GM18951 (cell line): ENCODE data around the gene MSRB2.

ENCODE experiments used
- POLR2A ChIP-seq: IDR thresholded peaks from 4 replicates; pipeline ENCODE4 v1.6.1; 2011; ENCODE audit warnings: mild to moderate bottlenecking; ENCODE audit not compliant: insufficient read length, insufficient read depth; ENCODE audit errors: extremely low read depth
- in situ Hi-C: fragments of 300-500 bp; cut with MboI; formaldehyde crosslinking; loops from one replicate; pipeline ENCODE4 v1.12.0; 2022; ENCODE audit warnings: low sequenced_read_pairs, mixed read lengths, inconsistent platforms; ENCODE audit not compliant: unreplicated experiment

The MSRB2 gene

DNA sequence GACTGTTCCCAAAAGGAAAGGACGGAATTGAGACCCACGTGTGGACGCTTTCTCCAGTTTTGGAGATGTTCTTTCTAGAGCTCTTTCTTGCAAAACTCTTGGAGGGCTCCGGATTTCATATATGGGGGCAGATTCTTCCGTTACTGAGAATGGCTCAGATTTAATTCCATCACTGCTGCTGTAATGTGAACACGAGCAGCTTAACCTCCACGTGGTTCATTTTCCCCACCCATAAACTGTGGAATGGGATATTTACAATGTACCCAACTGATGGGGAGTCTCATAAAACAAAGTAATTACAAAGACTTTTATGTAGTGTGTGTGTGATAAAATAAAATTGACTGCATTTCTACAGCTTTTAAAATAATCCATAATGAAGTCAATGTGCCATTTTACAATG lies 15.1 kb upstream of the MSRB2 start:
- no peak for TF ChIP-seq POLR2A

DNA sequence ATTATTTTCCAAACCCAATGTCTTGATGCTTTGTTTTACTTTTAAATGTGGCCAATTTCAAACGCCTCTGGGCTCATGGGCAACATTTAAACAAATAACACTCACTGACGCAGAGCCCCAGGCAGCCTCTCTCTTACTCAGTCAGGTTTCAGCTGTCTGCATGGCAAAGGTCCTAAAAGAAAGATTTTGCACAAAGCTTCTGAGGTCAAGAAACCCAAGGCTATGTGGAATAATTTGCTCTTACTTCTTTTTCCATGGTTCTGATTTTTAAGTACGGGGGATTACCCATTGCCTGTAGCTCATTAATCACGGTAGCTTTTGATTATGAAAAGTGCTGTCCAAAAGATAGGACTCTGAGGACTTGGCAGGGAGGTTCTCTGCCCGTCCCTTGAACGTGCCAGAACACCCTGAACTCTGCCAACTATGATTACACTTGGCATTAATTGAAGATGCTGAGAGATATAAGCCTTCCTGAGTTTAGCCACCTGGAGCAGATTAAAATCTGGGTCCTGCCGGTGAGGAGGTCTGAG lies 14.1 kb upstream of the MSRB2 start:
- in situ Hi-C loops: no loop called here
- no peak for TF ChIP-seq POLR2A

More for the DNA sequence above, 15.1 kb upstream of the MSRB2 start:
- in situ Hi-C loops: no loop called here

DNA sequence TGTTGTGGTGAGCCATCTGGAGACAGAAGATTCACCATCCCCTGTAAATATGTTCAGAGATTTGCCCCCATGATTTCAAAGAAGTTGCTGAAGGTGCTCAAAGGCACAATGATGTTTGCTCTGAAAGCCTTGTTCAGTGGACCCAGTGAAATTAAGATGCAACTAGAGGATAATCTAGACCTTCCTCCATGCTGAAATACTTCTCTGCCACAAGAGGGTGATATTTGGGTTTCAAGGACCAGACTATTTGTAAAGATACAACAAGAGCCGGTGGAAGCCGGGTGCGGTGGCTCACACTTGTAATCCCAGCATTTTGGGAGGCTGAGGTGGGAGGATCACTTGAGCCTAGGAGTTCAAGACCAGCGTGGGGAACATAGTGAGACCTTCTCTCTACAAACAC lies 13.5 kb upstream of the MSRB2 start:
- no peak for TF ChIP-seq POLR2A
- in situ Hi-C loops: no loop called here

DNA sequence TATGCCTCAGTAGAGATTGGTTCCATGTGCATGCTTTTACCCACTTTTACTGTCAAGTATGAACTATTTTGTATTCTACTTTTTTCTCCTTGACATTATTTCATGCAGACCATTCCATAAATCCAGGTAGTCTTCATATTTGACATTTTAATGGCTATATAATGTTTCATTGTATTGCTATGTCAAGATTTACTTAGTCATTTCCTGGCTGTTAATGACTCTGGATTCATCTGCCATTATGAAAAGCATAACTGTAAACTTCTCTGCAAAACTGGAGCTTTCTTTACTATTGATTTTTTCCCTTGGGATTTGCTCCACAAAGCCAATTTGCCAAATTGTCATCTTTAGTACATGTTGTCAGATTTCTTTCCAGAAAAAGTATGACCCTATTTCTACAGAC lies 6.8 kb upstream of the MSRB2 start:
- TF ChIP-seq POLR2A: no peak
- in situ Hi-C loops: no loop called here

DNA sequence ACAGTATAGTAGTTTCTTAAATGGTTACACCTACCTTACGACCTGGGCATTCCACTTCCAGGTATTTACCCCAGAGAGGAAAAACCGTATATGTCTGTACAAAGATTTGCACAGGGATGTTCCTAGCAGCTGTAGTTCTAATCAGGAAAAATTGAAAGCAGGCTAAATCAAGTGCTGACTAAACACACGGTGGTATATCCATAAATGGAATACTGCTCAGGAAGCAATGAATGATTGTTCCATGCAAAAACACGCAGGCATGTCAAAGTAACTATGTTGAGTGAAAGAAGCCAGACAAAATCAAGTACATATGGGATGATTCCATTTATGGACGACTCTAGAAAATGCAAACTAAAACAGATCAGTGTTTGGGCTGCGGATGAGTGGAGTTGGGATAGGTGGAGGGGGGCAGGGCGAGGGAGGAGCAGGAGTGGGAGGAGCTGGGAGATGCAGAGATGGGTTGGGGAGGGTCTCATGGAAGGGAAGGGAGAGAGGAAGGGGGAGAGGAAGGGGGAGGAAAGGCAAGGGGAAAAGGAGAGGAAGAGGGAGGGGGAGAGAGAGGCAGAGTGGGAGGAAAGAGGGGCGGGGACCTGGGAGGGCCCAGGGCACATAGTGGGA lies 484 bp upstream of the MSRB2 start:
- in situ Hi-C loops: no loop called here
- TF ChIP-seq POLR2A: no peak

DNA sequence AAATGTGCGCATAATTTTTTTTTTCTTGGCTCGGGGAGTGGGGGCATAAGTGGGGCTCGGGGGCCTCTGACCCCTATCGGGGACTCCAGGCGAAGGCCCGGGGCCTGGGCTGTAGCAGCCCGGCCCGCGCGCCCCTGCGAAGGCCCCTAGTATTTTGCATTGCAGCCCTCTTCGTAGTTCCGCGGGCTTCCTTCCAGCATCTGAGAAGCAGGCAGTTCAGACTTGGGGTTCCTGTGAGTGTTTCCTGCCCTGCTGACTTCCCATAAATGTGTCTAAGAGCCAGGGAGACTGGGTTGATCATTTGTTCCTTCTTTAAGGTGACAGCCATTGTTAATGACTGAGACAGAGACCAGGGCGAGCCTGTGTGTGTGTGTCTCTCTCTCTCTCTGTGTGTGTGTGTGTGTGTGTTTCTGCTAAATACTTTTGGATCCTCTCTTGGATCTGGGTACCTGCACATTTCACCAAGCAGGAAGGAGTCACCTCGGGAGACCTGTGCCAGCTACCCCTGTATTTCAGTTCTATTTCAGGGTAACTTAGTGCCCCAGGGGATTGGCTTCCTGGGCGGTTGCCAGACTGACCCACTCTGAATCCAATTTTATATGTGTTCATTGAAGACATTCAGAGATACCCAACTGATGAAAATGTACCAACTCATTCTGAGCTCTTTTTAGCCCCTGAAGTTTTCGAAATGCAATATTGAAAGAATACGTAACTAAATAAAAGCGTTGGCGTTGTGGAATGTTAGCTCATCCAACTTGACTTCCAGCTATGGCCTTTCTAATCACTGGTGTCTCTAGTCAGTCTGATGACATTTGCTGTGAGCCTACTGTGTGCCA lies 805 bp downstream of the MSRB2 start:
- no peak for TF ChIP-seq POLR2A
- in situ Hi-C loops: no loop called here

DNA sequence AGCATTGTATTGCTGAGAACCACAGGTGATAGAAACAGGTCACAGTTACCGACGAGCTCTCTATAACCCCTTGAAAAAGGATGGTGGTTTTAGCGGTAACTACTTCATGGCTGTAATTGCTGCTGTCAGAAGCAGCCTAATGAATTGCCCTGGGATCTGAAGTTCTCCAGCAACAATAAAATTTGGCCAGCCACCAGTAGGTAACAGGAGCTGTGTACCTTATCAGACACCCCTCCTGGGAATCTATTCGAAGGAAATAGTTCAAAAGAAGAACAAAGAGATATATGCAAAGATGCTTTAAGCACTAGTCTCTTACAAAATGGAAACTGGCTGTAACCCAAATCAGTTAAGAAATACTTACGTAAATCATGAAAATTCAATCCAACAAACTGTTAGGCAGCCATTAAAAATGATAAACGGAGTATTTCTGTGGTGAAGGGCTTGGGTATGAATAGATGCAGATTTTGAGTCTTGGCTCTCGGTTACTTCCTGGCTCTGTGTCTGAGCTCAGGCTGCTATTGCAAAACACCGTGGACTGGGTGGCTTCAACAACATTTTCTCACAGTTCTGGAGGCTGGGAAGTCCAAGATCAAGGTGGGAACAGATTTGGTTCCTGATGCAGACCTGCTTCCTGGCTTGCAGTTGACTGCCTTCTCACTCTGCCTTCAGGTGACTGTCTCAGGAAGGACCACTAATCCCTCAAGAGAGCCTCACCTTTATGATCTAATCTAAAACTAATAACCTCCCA lies 1.6 kb downstream of the MSRB2 start:
- TF ChIP-seq POLR2A: no peak
- in situ Hi-C loops: no loop called here

DNA sequence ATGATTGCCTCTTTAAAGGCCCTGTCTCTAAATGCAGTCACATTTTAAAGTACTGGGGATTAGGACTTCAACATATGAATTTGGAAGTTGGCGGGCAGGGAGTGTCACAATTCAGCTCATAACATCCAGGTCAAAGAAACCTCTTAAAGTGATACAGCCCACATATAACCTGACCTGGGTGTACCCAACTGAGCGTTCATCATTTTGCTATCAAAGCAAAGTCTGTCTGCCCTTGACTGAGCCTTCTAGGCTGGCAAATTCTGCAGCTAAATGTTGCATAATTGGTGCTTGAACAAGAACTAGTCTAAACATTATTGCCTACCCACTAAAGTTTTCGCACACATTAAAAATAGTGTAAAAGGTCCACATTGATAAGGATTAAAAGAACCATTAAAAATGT lies 3.7 kb downstream of the MSRB2 start:
- in situ Hi-C loops: no loop called here
- TF ChIP-seq POLR2A: no peak

DNA sequence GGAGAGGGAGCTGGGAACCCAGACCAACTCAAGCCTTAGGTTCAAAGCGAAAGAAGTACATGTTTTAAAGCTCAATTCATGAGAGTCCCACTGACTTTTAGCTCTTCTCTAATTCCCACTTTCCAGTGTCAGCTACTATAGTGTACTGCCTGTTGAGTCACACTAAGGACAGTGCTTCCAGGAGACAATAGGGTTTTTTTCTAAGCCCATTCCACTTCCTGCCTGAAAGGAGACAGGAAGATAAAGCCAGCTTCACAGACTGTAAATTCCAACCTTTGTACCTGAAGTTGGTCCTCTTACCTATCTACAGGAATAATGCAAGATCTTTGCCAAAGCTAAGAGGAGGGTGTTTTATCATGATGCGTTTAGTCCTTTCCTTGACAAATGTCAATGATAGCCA lies 4.4 kb downstream of the MSRB2 start:
- no peak for TF ChIP-seq POLR2A
- in situ Hi-C loops: no loop called here

DNA sequence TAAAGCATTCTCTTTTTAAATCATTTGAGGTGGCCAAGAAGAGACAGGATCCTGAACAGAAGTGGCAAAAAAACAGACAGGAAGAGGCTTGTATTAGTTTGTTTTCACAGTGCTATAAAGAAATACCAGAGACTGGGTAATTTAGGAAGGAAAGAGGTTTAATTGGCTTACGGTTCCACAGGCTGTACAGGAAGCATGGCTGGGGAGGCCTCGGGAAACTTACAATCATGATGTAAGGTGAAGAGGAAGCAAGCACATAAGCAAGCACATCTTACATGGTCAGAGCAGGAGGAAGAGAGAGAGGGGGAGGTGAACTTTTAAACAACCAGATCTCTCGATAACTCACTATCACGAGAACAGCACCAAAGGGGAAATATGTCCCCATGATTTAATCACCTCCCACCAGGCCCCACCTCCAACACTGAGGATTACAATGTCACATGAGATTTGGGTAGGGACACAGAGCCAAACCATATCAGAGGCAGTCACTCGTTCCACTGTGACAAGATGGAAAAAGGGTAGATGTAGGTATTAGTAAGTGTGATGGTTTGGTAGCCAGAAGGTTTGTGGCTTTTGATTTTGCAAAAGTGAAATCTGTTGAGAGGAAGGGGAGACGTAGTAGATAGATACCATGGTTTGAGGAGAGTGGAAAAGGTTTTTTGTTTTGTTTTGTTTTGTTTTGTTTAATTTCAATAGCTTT lies 5.1 kb downstream of the MSRB2 start:
- in situ Hi-C loops: no loop called here
- TF ChIP-seq POLR2A: no peak

DNA sequence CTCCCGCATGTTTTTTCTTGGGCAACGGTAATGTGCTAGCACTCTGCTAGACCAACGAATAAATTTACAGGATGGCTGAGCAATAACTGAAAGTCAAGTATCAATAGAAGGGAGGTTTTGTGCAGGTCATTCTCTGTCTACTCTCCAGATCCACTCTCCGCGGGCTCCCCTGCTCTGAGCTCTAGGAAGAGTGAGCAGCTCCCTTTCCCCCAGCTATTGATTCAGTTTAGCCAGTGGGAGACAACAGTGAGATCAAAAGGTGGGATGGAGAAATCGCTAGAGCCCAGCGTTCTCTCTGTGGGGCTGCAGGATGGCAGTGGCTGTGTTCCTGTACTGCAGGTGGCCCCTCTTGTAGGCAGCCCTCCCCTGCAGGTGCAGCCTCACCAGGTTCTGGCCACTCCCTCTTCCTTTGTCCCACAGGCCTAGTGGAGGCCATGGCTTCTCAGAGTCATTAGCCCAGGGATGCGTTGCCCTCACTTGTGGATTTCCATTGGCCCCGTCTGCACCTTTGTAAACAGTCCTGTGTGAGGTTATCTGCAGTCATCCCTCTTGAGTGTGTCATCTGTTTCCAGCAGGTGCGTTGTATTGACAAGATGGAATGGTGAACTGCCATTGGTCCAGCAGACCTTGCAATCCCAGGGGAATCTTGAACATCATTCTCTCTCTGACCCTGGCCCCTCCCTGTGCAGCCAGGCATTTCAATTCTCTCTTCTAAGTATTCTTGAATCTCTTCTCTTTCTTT lies 11.1 kb downstream of the MSRB2 start:
- in situ Hi-C loops: no loop called here
- TF ChIP-seq POLR2A: no peak
